DMS53 treated with DMSO at 0.1 percent for 48 hours (cell line): ENCODE measurements around the gene ISOC2.

ENCODE experiments used
- DNase-seq: peaks from one replicate; lab custom pipeline; 2025; ENCODE audit not compliant: unreplicated experiment; lab: John Stamatoyannopoulos, UW

Gene ISOC2

GRCh38 chr19:55490478-55491432 is 29.3 kb upstream of the ISOC2 start:
- DNase-seq: no peak

- DNase-seq: no peak
Observed at GRCh38 chr19:55489711-55490477, 28.5 kb upstream of the ISOC2 start.

GRCh38 chr19:55488986-55489710 is 27.7 kb upstream of the ISOC2 start:
- no peak for DNase-seq

- no peak for DNase-seq
Observed at GRCh38 chr19:55487924-55488687, 26.7 kb upstream of the ISOC2 start, which contains the start of gene SSC5D. Gene SSC5D (plus strand): TSS chr19:55488436. CDS start chr19:55488590, 154 bp downstream.

GRCh38 chr19:55486971-55487923 is 25.8 kb upstream of the ISOC2 start:
- DNase-seq: peak; percentile 38

GRCh38 chr19:55486043-55486970 is 24.9 kb upstream of the ISOC2 start:
- DNase-seq: no peak

GRCh38 chr19:55485439-55486011 is 24.1 kb upstream of the ISOC2 start:
- DNase-seq: no peak

- peak; percentile 31 for DNase-seq
Observed at GRCh38 chr19:55484593-55485438, 23.4 kb upstream of the ISOC2 start, which contains the start of gene NAT14. Gene NAT14 (plus strand): TSS chr19:55485188. CDS start chr19:55485709, 521 bp downstream.

GRCh38 chr19:55483706-55484592 is 22.5 kb upstream of the ISOC2 start:
- no peak for DNase-seq

GRCh38 chr19:55482967-55483705 is 21.7 kb upstream of the ISOC2 start:
- DNase-seq: no peak

GRCh38 chr19:55482156-55482961 is 20.9 kb upstream of the ISOC2 start:
- DNase-seq: no peak

GRCh38 chr19:55481794-55482155 is 20.3 kb upstream of the ISOC2 start:
- DNase-seq: no peak

GRCh38 chr19:55481148-55481793 is 19.8 kb upstream of the ISOC2 start:
- DNase-seq: no peak
